Measurements from ENCODE around the gene PHACTR3.
"Not testable (repeated sequence)": the region's sequence is repeated elsewhere in the genome, so short reads cannot be mapped to it uniquely, and the experiment has no call there.

The PHACTR3 gene

DNA sequence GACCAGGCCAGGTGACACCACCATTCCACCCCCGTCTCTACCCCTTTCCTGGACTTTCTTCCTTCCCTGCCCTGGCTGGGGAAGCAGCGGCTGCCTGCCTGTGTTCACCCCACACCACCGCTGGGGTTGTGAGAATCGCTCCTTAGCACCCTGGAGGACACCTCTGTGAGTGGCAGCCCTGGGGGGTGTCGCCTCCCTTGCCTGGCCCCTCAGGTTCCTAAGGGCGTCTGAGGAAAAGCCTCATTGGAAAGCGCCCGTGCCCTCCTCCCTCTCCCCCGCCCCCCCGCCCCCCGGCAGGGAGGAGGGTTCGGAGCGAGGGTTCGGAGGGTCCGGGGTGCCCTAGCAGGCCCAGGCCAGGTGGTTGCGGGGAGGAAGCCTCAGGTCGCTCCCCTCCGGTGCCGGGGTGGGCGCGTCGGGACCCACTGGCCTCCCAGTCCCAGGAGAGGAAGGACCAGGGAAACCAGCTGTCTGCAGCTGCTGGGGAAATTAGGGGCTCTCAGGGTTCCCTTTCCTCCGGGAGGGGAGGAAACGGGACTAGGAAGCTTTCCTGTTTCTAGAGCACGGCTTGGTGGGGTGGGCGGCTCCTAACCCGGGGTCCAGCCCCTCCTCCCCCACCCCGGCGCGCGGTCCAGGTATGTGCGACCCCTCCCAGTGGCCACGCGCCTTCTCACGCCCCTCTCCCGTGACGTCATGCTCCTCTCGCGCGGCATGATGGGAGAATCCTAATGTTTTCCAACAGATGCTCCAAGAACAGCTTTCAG lies at the start of gene PHACTR3:
PHACTR3 (plus strand) TSS at position 760 of the 761 bp plus-strand sequence. CDS start 475 bp downstream, outside the sequence.
- Mint-ChIP-seq H3K36me3 (no peaks in the 10 kb centered on the region), H3K4me3 (no peak within 1 kb of the TSS), H3K27me3 (peaks cover 91% of the 10 kb centered on the region), H3K4me1 (no peaks in the 10 kb centered on the region), H3K27ac (no peak within 1 kb of the TSS), H3K9me3 (no peaks in the 10 kb centered on the region)
- CTCF ChIA-PET = no interaction called here
- no peak for DNase-seq

DNA sequence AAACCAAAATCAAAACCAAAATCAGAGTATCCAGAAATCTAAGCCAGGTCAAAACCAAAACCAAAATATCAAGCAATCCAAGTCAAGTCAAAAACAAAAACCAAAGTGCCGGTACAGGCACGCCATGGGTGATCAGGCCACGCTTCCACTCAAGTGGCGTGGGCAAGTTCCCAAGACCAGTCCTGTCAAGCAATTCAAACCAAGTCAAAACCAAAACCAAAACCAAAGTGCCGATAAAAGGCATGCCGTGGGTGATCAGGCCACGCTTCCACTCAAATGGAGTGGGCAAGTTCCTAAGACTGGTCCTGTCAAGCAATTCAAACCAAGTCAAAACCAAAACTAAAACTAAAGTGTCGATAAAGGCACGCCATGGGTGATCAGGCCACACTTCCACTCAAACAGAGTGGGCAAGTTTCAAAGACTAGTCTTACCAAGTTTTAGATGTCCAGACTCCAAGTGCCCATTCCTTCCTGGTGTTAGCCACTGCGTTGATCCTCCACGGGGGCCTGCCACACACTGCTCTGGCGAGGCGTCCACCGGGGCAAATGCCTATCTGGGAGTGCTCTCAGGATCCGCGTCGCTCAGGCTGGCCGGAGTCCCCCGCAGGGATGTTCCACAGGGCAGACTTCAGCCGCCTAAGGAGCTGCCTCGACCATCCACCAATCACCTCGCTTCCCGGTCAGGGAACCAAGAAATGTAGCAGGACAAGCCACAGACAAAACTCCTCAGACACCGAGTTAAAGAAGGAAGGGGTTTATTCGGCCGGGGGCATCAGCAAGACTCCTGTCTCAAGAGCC lies 46.4 kb upstream of the PHACTR3 start:
- H3K4me1 Mint-ChIP-seq, CTCF ChIA-PET, H3K36me3 Mint-ChIP-seq, H3K9me3 Mint-ChIP-seq, DNase-seq, H3K27me3 Mint-ChIP-seq, H3K27ac Mint-ChIP-seq, H3K4me3 Mint-ChIP-seq: not testable (repeated sequence)

DNA sequence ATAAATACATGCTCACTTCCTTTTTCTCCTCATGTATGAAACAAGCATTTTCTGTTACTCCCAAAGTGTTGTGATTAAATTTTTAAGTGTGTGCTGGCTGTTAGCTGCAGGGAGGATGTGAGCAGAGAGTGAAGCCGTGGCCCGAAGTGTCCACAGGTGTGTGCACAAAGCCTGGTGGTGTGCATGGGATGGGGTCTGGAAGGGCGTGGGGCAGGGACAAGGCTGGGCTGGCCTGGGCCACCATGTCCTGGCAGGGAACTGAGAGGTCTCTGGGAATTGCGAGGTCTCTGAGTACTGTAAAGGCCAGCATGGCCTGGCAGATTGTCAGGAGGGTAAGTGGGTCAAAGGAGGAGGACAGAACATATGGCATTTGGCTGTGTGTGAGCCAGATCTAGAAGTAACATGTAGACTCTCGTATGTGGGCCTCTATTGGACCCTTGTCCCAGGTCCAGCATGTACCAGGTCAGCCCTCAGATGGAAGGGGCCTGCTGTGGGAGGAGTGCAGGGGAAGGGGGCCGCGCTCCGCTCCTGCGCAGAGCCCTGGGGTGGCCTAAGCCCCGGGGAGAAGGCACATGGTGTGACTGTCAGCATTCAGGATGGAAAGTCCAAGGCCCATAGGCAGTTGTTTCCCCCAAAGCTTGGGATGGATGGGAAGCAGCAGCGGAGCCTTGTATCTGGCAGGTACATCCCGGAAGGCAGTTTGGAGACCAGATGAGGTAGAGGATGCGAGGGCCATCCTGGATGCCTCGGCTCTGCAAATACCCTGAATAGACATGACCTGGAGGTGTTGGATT lies 45.1 kb upstream of the PHACTR3 start:
- no peak for DNase-seq
- CTCF ChIA-PET = interaction anchor here (1.2 kb wide), 1 partner anchor 194 kb away, joined by 3 read pairs; no protein-coding TSS in a partner anchor

DNA sequence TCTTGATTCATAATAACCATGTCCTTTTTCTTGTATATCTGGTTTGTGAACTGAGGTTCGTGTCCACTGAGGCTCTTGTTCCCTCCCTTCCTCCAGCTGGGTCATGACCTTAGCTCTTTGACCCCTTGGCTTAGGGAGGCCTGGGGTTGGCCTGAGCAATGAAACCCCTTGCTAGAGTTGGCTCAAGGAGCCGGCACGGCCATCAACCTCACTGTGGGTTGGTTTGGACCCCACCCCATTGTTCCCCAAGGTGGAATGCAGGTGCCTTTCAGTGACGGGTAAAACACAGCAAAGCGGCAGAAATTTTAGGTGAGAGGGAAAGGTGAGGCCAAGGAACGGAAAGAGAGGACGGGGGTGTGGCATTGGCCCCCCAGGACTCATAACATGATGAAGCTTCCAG lies 44.5 kb upstream of the PHACTR3 start:
- Mint-ChIP-seq H3K36me3 (no peaks in the 10 kb centered on the region), H3K4me3 (no peak overlapping the region), H3K4me1 (no peaks in the 10 kb centered on the region), H3K27me3 (peaks cover 4% of the 10 kb centered on the region), H3K9me3 (no peaks in the 10 kb centered on the region), H3K27ac (no peak overlapping the region)
- DNase-seq = no peak
- CTCF ChIA-PET = interaction anchor here (1.2 to 2.2 kb wide), 2 partner anchors 11 to 193 kb away, joined by 3 to 21 read pairs; no protein-coding TSS in a partner anchor

More for the DNA sequence above, 45.1 kb upstream of the PHACTR3 start:
- peaks cover 4% of the 10 kb centered on the region for H3K27me3 Mint-ChIP-seq
- no peak overlapping the region for H3K4me3 Mint-ChIP-seq
- H3K36me3 Mint-ChIP-seq = no peaks in the 10 kb centered on the region
- H3K27ac Mint-ChIP-seq = no peak overlapping the region
- H3K4me1 Mint-ChIP-seq = no peaks in the 10 kb centered on the region
- H3K9me3 Mint-ChIP-seq = no peaks in the 10 kb centered on the region

DNA sequence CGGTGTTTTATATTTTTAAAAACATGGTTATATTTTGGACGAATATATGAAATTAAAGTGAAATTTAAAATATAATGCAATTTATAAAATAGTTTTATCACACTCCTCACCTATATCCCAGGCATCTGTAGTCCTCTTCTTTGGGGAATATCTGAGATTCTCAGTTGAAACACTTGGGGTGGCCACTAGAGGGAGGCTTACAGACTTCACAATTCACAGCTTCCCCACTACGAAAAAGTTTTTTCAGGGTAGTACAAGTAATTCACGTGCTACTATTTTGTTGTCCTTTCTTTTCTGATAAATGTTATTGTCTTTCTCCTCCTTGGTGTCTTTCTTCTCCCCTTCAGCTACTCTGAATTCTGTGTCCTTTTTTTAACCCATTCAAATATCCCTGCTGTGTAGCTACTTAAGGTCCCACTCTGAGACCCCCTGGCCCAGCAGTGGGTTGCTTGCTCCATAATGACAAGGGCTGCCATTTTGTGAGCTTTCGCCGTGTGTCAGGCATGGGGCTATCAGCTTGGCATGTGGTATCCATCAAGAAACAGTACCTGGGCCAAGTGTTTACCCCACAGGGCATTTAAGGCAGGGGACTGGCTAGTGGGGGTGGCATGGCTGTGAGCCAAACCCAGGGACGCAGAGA lies 43.6 kb upstream of the PHACTR3 start:
- Mint-ChIP-seq H3K27ac (no peak overlapping the region), H3K9me3 (no peaks in the 10 kb centered on the region), H3K4me3 (no peak overlapping the region), H3K4me1 (no peaks in the 10 kb centered on the region), H3K36me3 (no peaks in the 10 kb centered on the region), H3K27me3 (peaks cover 4% of the 10 kb centered on the region)
- DNase-seq = no peak
- CTCF ChIA-PET = interaction anchor here (0.8 to 2.2 kb wide), 3 partner anchors 10 to 192 kb away, joined by 3 to 21 read pairs (median 3); no protein-coding TSS in a partner anchor

DNA sequence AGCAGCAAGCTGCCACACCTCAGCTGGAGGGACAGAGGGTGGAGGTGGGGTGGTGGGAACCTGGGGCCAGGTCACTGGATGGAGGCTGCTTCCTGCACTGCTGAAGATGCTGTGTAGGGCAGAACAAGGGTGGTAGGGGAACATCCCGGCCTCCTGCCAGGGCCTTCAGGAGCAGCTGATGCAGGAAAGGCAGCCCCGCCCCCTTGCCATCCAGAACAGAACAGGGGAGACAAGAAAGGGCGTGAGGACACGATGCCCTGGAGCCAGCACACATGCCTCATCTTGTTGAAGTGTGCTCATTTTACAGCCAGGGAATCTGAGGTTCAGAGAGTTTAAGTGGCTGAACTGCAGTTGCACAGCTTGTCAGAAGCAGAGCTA lies 43.1 kb upstream of the PHACTR3 start:
- Mint-ChIP-seq H3K27ac (no peak overlapping the region), H3K27me3 (peaks cover 4% of the 10 kb centered on the region), H3K36me3 (no peaks in the 10 kb centered on the region), H3K4me3 (no peak overlapping the region), H3K4me1 (no peaks in the 10 kb centered on the region), H3K9me3 (no peaks in the 10 kb centered on the region)
- DNase-seq = no peak
- CTCF ChIA-PET = interaction anchor here (0.8 to 2.2 kb wide), 2 partner anchors 10 to 38 kb away, joined by 3 to 21 read pairs; no protein-coding TSS in a partner anchor

DNA sequence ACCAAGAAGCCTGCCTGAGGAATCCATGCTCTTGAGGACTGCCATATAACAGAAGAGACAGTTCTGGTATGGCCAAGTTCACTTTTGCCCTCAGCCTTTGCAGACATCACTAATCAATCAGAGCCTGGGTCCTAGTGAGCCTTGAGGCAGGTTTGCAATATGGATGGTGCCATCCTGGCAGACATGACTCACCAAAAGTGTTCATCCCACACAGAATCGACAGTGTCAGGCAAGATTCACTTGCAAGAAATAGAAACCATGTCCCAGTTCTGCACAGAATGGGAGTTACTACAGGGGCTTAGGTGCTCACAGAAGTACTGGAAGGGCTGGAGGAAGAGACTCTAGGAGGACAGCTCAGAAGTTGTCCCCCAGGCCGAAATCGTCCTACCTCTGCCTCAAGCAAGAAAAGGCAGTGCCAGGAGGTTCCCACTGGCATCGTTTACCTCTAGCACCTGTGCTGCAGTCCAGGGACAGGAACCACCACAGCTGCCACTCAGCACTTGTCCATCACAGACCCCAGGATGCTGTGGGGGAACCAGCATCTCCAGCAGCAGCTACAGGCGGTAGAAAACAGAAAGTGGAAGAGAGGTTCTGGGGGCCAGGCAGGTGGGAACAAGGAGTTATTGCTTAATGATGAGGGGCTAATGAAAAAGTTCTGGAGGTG lies 42.6 kb upstream of the PHACTR3 start:
- DNase-seq = no peak
- Mint-ChIP-seq H3K27ac (no peak overlapping the region), H3K36me3 (no peaks in the 10 kb centered on the region), H3K9me3 (no peaks in the 10 kb centered on the region), H3K4me3 (no peak overlapping the region), H3K27me3 (peaks cover 4% of the 10 kb centered on the region), H3K4me1 (no peaks in the 10 kb centered on the region)
- CTCF ChIA-PET = interaction anchor here (2.2 kb wide), 1 partner anchor 9 kb away, joined by 21 read pairs; no protein-coding TSS in a partner anchor

DNA sequence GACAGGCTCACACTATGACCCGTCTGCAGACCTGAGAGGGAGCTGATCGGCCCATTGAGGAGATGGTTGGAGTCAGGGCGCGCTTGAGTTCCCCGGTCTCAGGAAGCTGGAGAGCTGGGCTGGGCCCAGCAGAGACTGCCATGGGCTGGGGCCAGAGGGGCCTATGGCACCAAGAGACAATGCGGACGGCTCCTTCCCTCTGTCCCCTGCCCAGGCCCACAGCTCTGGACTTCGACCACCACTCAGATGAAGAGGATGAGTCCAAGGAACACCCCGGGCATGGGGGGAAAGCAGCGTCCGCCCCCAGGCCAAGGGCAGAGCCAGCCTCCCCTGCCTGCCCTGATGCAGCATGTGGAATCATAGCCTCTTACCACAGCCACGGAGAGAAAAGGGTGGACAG lies 40.2 kb upstream of the PHACTR3 start:
- no peaks in the 10 kb centered on the region for H3K36me3 Mint-ChIP-seq
- peaks cover 3% of the 10 kb centered on the region for H3K27me3 Mint-ChIP-seq
- CTCF ChIA-PET = no interaction called here
- H3K4me1 Mint-ChIP-seq = no peaks in the 10 kb centered on the region
- no peak for DNase-seq
- H3K27ac Mint-ChIP-seq = no peak overlapping the region
- H3K9me3 Mint-ChIP-seq = no peaks in the 10 kb centered on the region
- no peak overlapping the region for H3K4me3 Mint-ChIP-seq

DNA sequence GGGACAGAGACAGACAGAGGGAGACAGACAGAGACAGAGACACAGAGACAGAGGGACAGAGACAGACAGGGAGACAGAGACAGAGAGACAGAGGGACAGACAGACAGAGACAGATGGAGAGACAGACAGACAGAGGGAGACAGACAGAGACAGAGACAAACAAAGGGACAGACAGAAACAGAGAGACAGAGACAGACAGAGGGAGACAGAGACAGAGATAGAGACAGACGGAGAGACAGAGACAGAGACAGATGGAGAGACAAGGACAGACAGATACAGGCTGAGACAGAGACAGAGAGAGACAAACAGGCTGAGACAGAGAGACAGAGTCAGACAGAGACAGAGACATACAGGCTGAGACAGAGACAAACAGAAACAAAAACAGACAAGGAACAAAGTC lies 39.4 kb upstream of the PHACTR3 start:
- no peaks in the 10 kb centered on the region for H3K9me3 Mint-ChIP-seq
- H3K4me1 Mint-ChIP-seq = no peaks in the 10 kb centered on the region
- CTCF ChIA-PET = no interaction called here
- no peak overlapping the region for H3K4me3 Mint-ChIP-seq
- peaks cover 7% of the 10 kb centered on the region for H3K27me3 Mint-ChIP-seq
- no peaks in the 10 kb centered on the region for H3K36me3 Mint-ChIP-seq
- no peak overlapping the region for H3K27ac Mint-ChIP-seq
- no peak for DNase-seq

DNA sequence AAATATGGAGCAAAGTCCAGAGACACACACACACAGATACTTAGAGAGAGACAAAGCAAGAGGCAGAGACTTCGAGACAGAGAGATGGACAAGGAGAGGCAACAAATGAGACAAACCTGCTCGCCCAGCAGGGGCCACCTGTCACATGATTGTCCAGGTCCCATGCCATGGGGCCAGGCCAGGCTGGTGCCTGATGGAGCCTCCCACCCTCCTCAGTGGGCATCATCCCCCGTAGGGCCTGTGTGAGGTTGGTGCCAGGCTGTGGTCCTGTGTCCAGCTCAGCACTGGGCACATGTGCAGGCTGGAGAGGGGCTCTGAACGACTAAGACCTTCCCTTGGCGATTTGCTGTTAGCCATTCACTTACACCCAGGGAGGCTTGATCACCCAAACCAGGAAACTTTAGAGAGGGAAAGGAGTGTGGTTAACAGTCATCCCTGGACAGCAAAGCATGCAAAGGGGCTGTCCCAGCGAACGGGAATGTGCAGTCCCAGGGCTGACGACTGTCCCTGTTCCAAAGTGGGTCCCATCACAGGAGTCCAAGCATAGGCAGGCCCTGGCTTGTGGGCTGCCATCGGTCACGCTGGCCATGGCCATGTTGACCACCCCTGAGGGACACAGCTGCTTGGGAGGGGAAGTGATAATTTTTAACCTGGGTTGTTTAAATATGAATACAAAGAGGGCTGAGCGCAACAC lies 38.4 kb upstream of the PHACTR3 start:
- peaks cover under 1% of the 10 kb centered on the region for H3K4me1 Mint-ChIP-seq
- no peak overlapping the region for H3K4me3 Mint-ChIP-seq
- H3K9me3 Mint-ChIP-seq = no peaks in the 10 kb centered on the region
- H3K36me3 Mint-ChIP-seq = no peaks in the 10 kb centered on the region
- DNase-seq = no peak
- CTCF ChIA-PET = no interaction called here
- peaks cover 7% of the 10 kb centered on the region for H3K27me3 Mint-ChIP-seq
- no peak overlapping the region for H3K27ac Mint-ChIP-seq

DNA sequence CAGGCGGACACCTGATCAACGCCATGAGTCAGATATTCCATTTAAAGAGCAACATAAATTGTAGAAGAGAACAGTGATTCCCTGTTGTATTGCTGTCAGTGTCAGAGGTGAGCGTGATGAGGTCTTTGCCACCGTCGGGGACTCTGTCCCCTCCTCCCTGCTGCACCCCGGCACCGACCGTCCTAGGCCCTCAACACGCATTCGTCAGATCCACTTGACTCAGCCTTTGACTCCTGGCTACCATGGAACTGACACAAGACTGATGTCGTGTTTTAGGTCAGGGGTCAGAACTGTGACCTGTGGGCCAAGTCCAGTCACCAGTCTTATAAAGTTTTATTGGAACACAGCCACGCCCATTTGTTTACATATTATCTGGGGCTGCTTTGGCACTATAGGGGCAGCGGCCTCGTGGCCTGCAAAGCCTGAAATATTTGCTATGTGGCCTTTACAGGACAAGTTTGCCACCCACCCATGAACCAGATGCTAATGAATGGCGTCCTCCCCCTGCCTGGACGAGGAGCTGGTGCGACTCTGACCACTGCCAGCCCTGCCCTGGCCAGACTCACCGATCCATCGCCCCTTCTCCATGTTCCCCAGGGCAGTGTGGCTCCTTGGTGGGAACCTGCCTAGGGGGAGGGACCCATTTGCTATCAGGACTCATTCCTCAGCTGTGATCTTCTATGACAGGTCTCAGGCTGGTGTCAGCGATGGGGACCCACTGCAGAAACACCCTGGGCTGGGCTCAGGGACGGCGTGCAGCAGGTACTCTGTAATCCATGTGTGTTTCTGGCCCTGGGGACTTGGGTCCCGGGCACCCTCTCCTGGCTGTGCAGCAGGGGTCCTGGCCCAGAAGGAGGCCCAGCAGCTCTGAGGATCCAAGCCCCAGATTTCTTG lies 37.5 kb upstream of the PHACTR3 start:
- DNase-seq = no peak
- Mint-ChIP-seq H3K27ac (no peak overlapping the region), H3K9me3 (no peaks in the 10 kb centered on the region), H3K4me3 (no peak overlapping the region), H3K36me3 (no peaks in the 10 kb centered on the region), H3K4me1 (peaks cover 6% of the 10 kb centered on the region), H3K27me3 (peaks cover 9% of the 10 kb centered on the region)
- CTCF ChIA-PET = no interaction called here
